ENCODE data around the gene DISC1. TPM values are rescaled to one million over a fixed set of nuclear protein-coding genes. Genes with fewer than 3 reads are reported as not detected.

DISC1 gene
- total and polyA plus RNA-seq, 2 of the 13 experiments (the other 11 are each of a cell fraction or from before 2014, with no cell fraction given): 4.2 to 4.6 TPM

- in situ Hi-C loops (cut with HindIII; ENCODE audit: extremely low pct_ligation_motif_present, low pct_unique_long_range_greater_than_20kb) (no loop called here), intact Hi-C loops (cut with micrococcal nuclease; ENCODE audit: unreplicated experiment) (no loop called here)
- ChIA-PET CTCF (ENCODE audit: low intra/inter-chr PET ratio, low total read pairs) (no interaction called here), POLR2A (no interaction called here)
- Histone ChIP-seq H3K27ac (ENCODE audit: extremely low read length, insufficient read depth, low read length) (no peak overlapping the region), H3K27me3 (ENCODE audit: control insufficient read depth in 1 of 2, insufficient read depth in 2 of 2, low read length in 2 of 2) (no peaks in the 10 kb centered on the region), H3K9me3 (ENCODE audit: low read length) (no peaks in the 10 kb centered on the region), H2AFZ (ENCODE audit: low read length) (no peak overlapping the region), H3K4me1 (ENCODE audit: insufficient read depth, low read length) (0 out of 2 replicates have a peak, but pooled peaks cover 10% of the 10 kb centered on the region), H3K4me2 (ENCODE audit: low read depth, low read length) (no peak overlapping the region), H3K4me3 (replicated peaks in 1 of 3; ENCODE audit: insufficient read depth in 1 of 3, low read depth in 2 of 3, low read length in 3 of 3) (no peak overlapping the region), H3K36me3 (replicated peaks in 1 of 2; ENCODE audit: control insufficient read depth in 1 of 2, insufficient read depth in 2 of 2, low read length in 2 of 2) (no peaks in the 10 kb centered on the region; a peak in 1 of 5 replicates), H3K9ac (ENCODE audit: insufficient read depth, low read depth, low read length) (no peak overlapping the region), H4K20me1 (ENCODE audit: insufficient read depth, low read length) (no peaks in the 10 kb centered on the region), H3K79me2 (ENCODE audit: insufficient read depth, low read length) (no peaks in the 10 kb centered on the region)
- WGBS (ENCODE audit: low lambda C conversion rate): 81% methylated on average over 7 of the region's 8 CpGs
- ATAC-seq: no peak
- no peak for TF ChIP-seq PHF20 (CRISPR knock-in tag; IDR thresholded peaks at IDR 0.05)
- TF ChIP-seq ZNF136 (CRISPR knock-in tag; IDR thresholded peaks at IDR 0.05; ENCODE audit: low read depth): no peak
- TF ChIP-seq BCL6 (CRISPR knock-in tag; IDR thresholded peaks at IDR 0.05): no peak
- no peak for TF ChIP-seq STAG1 (CRISPR knock-in tag; IDR thresholded peaks at IDR 0.05)
- TF ChIP-seq, protein P1, sequence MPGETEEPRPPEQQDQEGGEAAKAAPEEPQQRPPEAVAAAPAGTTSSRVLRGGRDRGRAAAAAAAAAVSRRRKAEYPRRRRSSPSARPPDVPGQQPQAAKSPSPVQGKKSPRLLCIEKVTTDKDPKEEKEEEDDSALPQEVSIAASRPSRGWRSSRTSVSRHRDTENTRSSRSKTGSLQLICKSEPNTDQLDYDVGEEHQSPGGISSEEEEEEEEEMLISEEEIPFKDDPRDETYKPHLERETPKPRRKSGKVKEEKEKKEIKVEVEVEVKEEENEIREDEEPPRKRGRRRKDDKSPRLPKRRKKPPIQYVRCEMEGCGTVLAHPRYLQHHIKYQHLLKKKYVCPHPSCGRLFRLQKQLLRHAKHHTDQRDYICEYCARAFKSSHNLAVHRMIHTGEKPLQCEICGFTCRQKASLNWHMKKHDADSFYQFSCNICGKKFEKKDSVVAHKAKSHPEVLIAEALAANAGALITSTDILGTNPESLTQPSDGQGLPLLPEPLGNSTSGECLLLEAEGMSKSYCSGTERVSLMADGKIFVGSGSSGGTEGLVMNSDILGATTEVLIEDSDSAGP (CRISPR knock-in tag; IDR thresholded peaks at IDR 0.05; ENCODE audit: borderline replicate concordance): no peak
- TF ChIP-seq SOX5 (CRISPR knock-in tag; IDR thresholded peaks at IDR 0.05; ENCODE audit: borderline replicate concordance): no peak
- TF ChIP-seq TERF1 (CRISPR knock-in tag; IDR thresholded peaks at IDR 0.05): no peak
- TF ChIP-seq ZNF543 (CRISPR knock-in tag; IDR thresholded peaks at IDR 0.05): no peak
- no peak for TF ChIP-seq REPIN1 (CRISPR knock-in tag; IDR thresholded peaks at IDR 0.05; ENCODE audit: borderline replicate concordance, low read depth)
- TF ChIP-seq ZFP36L1 (CRISPR knock-in tag; IDR thresholded peaks at IDR 0.05): no peak
- BruUV-seq (replicated peaks): no TSS peak
- no peak for FAIRE-seq
- DNase-seq (ENCODE audit: low spot score): no peak
These were observed 176.8 kb downstream of the DISC1 start for GRCh38 chr1:231803353-231803752.
